ENCODE data around the gene PLA2G4B.

PLA2G4B gene

GRCh38 chr15:41894251-41894790 is 55.7 kb downstream of the PLA2G4B start:
- no peak for DNase-seq (ENCODE audit: low read depth, low spot score)
- peaks cover 6% of the 10 kb centered on the region for H3K36me3 ChIP-seq (ENCODE audit: insufficient read depth, insufficient read length, low read length)
- peak overlapping the region; percentile 67 for H3K9ac ChIP-seq (ENCODE audit: insufficient read length, low read depth)
- H3K9me3 ChIP-seq (ENCODE audit: insufficient read depth, low read length): no peaks in the 10 kb centered on the region
- no peak for TF ChIP-seq YY1 (IDR thresholded peaks at IDR 0.05; ENCODE audit: insufficient read depth, insufficient read length)
- TF ChIP-seq ZNF274 (IDR thresholded peaks at IDR 0.05; ENCODE audit: low read depth, low read length): no peak
- TF ChIP-seq SUZ12 (IDR thresholded peaks at IDR 0.05; ENCODE audit: extremely low read depth, insufficient read depth, insufficient read length): no peak
- no peak overlapping the region for H3K4me3 ChIP-seq (ENCODE audit: insufficient read length, low read depth)
- peaks cover 33% of the 10 kb centered on the region for H3K4me1 ChIP-seq (ENCODE audit: insufficient read depth, insufficient read length)
- H3K27me3 ChIP-seq (ENCODE audit: insufficient read depth, insufficient read length): no peaks in the 10 kb centered on the region

- H3K4me3 ChIP-seq (ENCODE audit: insufficient read length, low read depth): no peak overlapping the region
- H3K9me3 ChIP-seq (ENCODE audit: insufficient read depth, low read length): no peaks in the 10 kb centered on the region
- H3K9ac ChIP-seq (ENCODE audit: insufficient read length, low read depth): peak overlapping the region; percentile 50
- H3K4me1 ChIP-seq (ENCODE audit: insufficient read depth, insufficient read length): peaks cover 33% of the 10 kb centered on the region
- DNase-seq (ENCODE audit: low read depth, low spot score): no peak
- peaks cover 8% of the 10 kb centered on the region for H3K36me3 ChIP-seq (ENCODE audit: insufficient read depth, insufficient read length, low read length)
- no peaks in the 10 kb centered on the region for H3K27me3 ChIP-seq (ENCODE audit: insufficient read depth, insufficient read length)
- TF ChIP-seq SUZ12 (IDR thresholded peaks at IDR 0.05; ENCODE audit: extremely low read depth, insufficient read depth, insufficient read length): no peak
- no peak for TF ChIP-seq YY1 (IDR thresholded peaks at IDR 0.05; ENCODE audit: insufficient read depth, insufficient read length)
- no peak for TF ChIP-seq ZNF274 (IDR thresholded peaks at IDR 0.05; ENCODE audit: low read depth, low read length)
These were observed 56.3 kb downstream of the PLA2G4B start for GRCh38 chr15:41894791-41895463.

- H3K36me3 ChIP-seq (ENCODE audit: insufficient read depth, insufficient read length, low read length): peaks cover 11% of the 10 kb centered on the region
- peaks cover 28% of the 10 kb centered on the region for H3K4me1 ChIP-seq (ENCODE audit: insufficient read depth, insufficient read length)
- DNase-seq (ENCODE audit: low read depth, low spot score): no peak
- no peaks in the 10 kb centered on the region for H3K9me3 ChIP-seq (ENCODE audit: insufficient read depth, low read length)
- TF ChIP-seq SUZ12 (IDR thresholded peaks at IDR 0.05; ENCODE audit: extremely low read depth, insufficient read depth, insufficient read length): no peak
- no peak for TF ChIP-seq ZNF274 (IDR thresholded peaks at IDR 0.05; ENCODE audit: low read depth, low read length)
- no peak for TF ChIP-seq YY1 (IDR thresholded peaks at IDR 0.05; ENCODE audit: insufficient read depth, insufficient read length)
- peak overlapping the region; percentile 50 for H3K9ac ChIP-seq (ENCODE audit: insufficient read length, low read depth)
- H3K27me3 ChIP-seq (ENCODE audit: insufficient read depth, insufficient read length): no peaks in the 10 kb centered on the region
- H3K4me3 ChIP-seq (ENCODE audit: insufficient read length, low read depth): no peak overlapping the region
These were observed 56.8 kb downstream of the PLA2G4B start for GRCh38 chr15:41895491-41895890.

- Histone ChIP-seq H3K9ac (ENCODE audit: insufficient read length, low read depth) (no peak overlapping the region), H3K9me3 (ENCODE audit: insufficient read depth, low read length) (no peaks in the 10 kb centered on the region), H3K4me3 (ENCODE audit: insufficient read length, low read depth) (no peak overlapping the region), H3K27me3 (ENCODE audit: insufficient read depth, insufficient read length) (no peaks in the 10 kb centered on the region), H3K36me3 (ENCODE audit: insufficient read depth, insufficient read length, low read length) (peaks cover 15% of the 10 kb centered on the region), H3K4me1 (ENCODE audit: insufficient read depth, insufficient read length) (peaks cover 24% of the 10 kb centered on the region)
- TF ChIP-seq ZNF274 (IDR thresholded peaks at IDR 0.05; ENCODE audit: low read depth, low read length) (no peak), YY1 (IDR thresholded peaks at IDR 0.05; ENCODE audit: insufficient read depth, insufficient read length) (no peak), SUZ12 (IDR thresholded peaks at IDR 0.05; ENCODE audit: extremely low read depth, insufficient read depth, insufficient read length) (no peak)
- DNase-seq (ENCODE audit: low read depth, low spot score): no peak
These were observed 57.3 kb downstream of the PLA2G4B start for GRCh38 chr15:41895957-41896356.

- Histone ChIP-seq H3K9me3 (ENCODE audit: insufficient read depth, low read length) (no peaks in the 10 kb centered on the region), H3K27me3 (ENCODE audit: insufficient read depth, insufficient read length) (no peaks in the 10 kb centered on the region), H3K36me3 (ENCODE audit: insufficient read depth, insufficient read length, low read length) (peaks cover 16% of the 10 kb centered on the region), H3K4me1 (ENCODE audit: insufficient read depth, insufficient read length) (peaks cover 24% of the 10 kb centered on the region), H3K9ac (ENCODE audit: insufficient read length, low read depth) (peak overlapping the region; percentile 29), H3K4me3 (ENCODE audit: insufficient read length, low read depth) (no peak overlapping the region)
- TF ChIP-seq SUZ12 (IDR thresholded peaks at IDR 0.05; ENCODE audit: extremely low read depth, insufficient read depth, insufficient read length) (no peak), ZNF274 (IDR thresholded peaks at IDR 0.05; ENCODE audit: low read depth, low read length) (no peak), YY1 (IDR thresholded peaks at IDR 0.05; ENCODE audit: insufficient read depth, insufficient read length) (no peak)
- no peak for DNase-seq (ENCODE audit: low read depth, low spot score)
These were observed 57.9 kb downstream of the PLA2G4B start for GRCh38 chr15:41896566-41896965.

GRCh38 chr15:41897363-41897799 is 58.7 kb downstream of the PLA2G4B start:
- H3K36me3 ChIP-seq (ENCODE audit: insufficient read depth, insufficient read length, low read length): peaks cover 20% of the 10 kb centered on the region
- peaks cover 24% of the 10 kb centered on the region for H3K4me1 ChIP-seq (ENCODE audit: insufficient read depth, insufficient read length)
- no peak overlapping the region for H3K9ac ChIP-seq (ENCODE audit: insufficient read length, low read depth)
- DNase-seq (ENCODE audit: low read depth, low spot score): no peak
- no peak overlapping the region for H3K4me3 ChIP-seq (ENCODE audit: insufficient read length, low read depth)
- no peaks in the 10 kb centered on the region for H3K9me3 ChIP-seq (ENCODE audit: insufficient read depth, low read length)
- H3K27me3 ChIP-seq (ENCODE audit: insufficient read depth, insufficient read length): no peaks in the 10 kb centered on the region
- TF ChIP-seq ZNF274 (IDR thresholded peaks at IDR 0.05; ENCODE audit: low read depth, low read length) (no peak), YY1 (IDR thresholded peaks at IDR 0.05; ENCODE audit: insufficient read depth, insufficient read length) (no peak), SUZ12 (IDR thresholded peaks at IDR 0.05; ENCODE audit: extremely low read depth, insufficient read depth, insufficient read length) (no peak)
